Fibroblast of villous mesenchyme (primary cell): ENCODE measurements around the gene STARD10. TPM values are rescaled to one million over a fixed set of nuclear protein-coding genes. Genes with fewer than 3 reads are reported as not detected.

Source experiments
- DNase-seq: peaks from one replicate; pipeline ENCODE4 v3.0.0-alpha.2; 2010; ENCODE audit warnings: low read depth
- H3K4me3 ChIP-seq: 2 replicates; pipeline ENCODE4 v1.5.1; 2011; ENCODE audit warnings: low read depth, mild to moderate bottlenecking, low read length
- CTCF ChIP-seq: IDR thresholded peaks from 2 replicates; pipeline ENCODE4 v1.5.1; 2012; ENCODE audit warnings: low read depth, mild to moderate bottlenecking, low read length; ENCODE audit not compliant: insufficient read depth
- total RNA-seq: library from RNA; depleted of rRNA; stranded (reverse); fragments of >200 nt; gene quantifications from 2 replicates; pipeline ENCODE4 v1.2.3, GENCODE V29; 2012

STARD10 gene
- total RNA-seq, 1 donor, result 34.5 TPM

GRCh38 chr11:72747289-72747855, 46.5 kb downstream of the STARD10 start:
- DNase-seq, result no peak
- no peak overlapping the region for H3K4me3 ChIP-seq
- no peak for TF ChIP-seq CTCF

GRCh38 chr11:72746821-72747220, 47.0 kb downstream of the STARD10 start:
- no peak overlapping the region for H3K4me3 ChIP-seq
- no peak for TF ChIP-seq CTCF
- no peak for DNase-seq

GRCh38 chr11:72745925-72746550, 47.8 kb downstream of the STARD10 start:
- no peak for DNase-seq
- H3K4me3 ChIP-seq, result no peak overlapping the region

GRCh38 chr11:72745511-72745910, 48.3 kb downstream of the STARD10 start:
- no peak for DNase-seq
- no peak overlapping the region for H3K4me3 ChIP-seq
- TF ChIP-seq CTCF, result no peak

More at GRCh38 chr11:72745925-72746550, 47.8 kb downstream of the STARD10 start:
- no peak for TF ChIP-seq CTCF

GRCh38 chr11:72744474-72744873, 49.4 kb downstream of the STARD10 start:
- no peak for TF ChIP-seq CTCF
- no peak for DNase-seq
- H3K4me3 ChIP-seq, result no peak overlapping the region

GRCh38 chr11:72743321-72744221, 50.3 kb downstream of the STARD10 start:
- DNase-seq, result no peak
- no peak overlapping the region for H3K4me3 ChIP-seq
- TF ChIP-seq CTCF, result no peak
